Measurements from ENCODE around the gene ATAD1.
"Not testable (repeated sequence)": the region's sequence is repeated elsewhere in the genome, so short reads cannot be mapped to it uniquely, and the experiment has no call there.

GRCh38 chr10:87801813-87802435 lies 16.1 kb downstream of the ATAD1 start:
- TF ChIP-seq, protein P1, sequence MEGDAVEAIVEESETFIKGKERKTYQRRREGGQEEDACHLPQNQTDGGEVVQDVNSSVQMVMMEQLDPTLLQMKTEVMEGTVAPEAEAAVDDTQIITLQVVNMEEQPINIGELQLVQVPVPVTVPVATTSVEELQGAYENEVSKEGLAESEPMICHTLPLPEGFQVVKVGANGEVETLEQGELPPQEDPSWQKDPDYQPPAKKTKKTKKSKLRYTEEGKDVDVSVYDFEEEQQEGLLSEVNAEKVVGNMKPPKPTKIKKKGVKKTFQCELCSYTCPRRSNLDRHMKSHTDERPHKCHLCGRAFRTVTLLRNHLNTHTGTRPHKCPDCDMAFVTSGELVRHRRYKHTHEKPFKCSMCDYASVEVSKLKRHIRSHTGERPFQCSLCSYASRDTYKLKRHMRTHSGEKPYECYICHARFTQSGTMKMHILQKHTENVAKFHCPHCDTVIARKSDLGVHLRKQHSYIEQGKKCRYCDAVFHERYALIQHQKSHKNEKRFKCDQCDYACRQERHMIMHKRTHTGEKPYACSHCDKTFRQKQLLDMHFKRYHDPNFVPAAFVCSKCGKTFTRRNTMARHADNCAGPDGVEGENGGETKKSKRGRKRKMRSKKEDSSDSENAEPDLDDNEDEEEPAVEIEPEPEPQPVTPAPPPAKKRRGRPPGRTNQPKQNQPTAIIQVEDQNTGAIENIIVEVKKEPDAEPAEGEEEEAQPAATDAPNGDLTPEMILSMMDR (IDR thresholded peaks at IDR 0.05) = not testable (repeated sequence)
- not testable (repeated sequence) for TF ChIP-seq EP300, POLR2A (IDR thresholded peaks at IDR 0.05)

Measured in gastroesophageal sphincter (tissue), 3 donors.